ENCODE measurements around the gene CD27.
A peak's percentile ranks its signal among the peaks of the same experiment; 100 is the strongest.

Gene CD27

DNA sequence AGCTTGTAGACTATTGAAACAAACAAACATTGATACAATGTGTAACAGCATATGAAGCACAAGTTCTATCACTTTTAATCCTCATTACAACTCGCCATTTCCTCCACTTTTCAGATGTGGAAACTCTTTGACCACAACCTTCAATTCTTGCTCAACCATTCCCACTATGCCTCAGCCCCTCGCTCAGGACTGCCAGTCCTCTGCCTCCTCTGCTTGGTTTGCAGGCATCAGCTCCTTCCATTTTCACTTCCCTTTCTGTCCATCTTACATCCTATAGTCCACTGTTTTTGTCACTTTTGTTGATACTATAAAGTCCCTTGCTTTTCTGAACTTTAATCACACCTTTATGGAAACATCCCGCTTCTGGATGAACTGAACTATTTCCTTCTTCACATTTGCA lies 28.2 kb upstream of the CD27 start:
- no peak for DNase-seq (ENCODE audit: low read depth)
- TF ChIP-seq, protein P1, sequence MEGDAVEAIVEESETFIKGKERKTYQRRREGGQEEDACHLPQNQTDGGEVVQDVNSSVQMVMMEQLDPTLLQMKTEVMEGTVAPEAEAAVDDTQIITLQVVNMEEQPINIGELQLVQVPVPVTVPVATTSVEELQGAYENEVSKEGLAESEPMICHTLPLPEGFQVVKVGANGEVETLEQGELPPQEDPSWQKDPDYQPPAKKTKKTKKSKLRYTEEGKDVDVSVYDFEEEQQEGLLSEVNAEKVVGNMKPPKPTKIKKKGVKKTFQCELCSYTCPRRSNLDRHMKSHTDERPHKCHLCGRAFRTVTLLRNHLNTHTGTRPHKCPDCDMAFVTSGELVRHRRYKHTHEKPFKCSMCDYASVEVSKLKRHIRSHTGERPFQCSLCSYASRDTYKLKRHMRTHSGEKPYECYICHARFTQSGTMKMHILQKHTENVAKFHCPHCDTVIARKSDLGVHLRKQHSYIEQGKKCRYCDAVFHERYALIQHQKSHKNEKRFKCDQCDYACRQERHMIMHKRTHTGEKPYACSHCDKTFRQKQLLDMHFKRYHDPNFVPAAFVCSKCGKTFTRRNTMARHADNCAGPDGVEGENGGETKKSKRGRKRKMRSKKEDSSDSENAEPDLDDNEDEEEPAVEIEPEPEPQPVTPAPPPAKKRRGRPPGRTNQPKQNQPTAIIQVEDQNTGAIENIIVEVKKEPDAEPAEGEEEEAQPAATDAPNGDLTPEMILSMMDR (IDR thresholded peaks at IDR 0.05; ENCODE audit: control insufficient read depth, insufficient read depth, low read depth, low read length, missing control alignments) = no peak
- H3K4me3 ChIP-seq (ENCODE audit: control insufficient read depth, low read depth, low read length) = no peak overlapping the region

DNA sequence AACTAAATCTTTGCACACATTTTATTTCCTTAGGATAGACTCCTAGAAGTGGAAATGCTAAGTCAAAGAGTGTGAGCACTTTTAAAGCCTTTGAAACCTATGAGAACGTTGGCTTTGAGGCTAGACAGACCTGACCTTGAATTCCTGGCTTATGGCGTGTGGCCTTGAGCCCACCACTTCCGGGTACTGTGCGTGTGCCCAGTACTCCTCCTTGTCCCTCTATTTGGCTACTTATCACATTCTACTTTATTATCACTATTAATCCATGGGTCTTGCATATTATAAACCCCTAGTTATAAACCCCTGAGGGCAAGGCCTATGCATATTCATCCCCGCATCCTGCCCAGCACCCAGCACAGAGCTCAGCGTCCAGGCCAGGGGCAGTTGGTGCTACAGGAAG lies 26.0 kb upstream of the CD27 start:
- TF ChIP-seq, protein P1 (IDR thresholded peaks at IDR 0.05; ENCODE audit: control insufficient read depth, insufficient read depth, low read depth, low read length, missing control alignments) = no peak
- H3K4me3 ChIP-seq (ENCODE audit: control insufficient read depth, low read depth, low read length) = no peak overlapping the region
- no peak for DNase-seq (ENCODE audit: low read depth)

DNA sequence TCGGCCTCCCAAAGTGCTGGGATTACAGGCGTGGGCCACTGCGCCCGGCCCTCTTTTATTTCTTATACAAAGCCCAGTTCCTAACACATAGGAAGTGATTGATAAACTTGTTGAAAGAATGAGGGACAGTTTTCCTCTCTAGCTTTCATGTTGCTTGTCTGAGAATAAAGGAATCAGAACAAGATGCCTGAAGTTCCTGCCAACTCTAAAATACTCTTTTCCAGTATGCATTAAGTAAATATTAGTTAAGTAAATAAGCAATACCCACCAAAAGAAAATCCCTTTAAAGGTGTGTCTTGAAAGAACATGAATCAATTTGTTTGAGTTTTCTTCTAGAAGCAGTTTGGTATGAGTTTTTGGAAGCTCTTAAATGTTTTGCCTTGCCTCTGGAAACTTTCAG lies 24.4 kb upstream of the CD27 start:
- H3K4me3 ChIP-seq (ENCODE audit: control insufficient read depth, low read depth, low read length) = no peak overlapping the region
- TF ChIP-seq, protein P1 (IDR thresholded peaks at IDR 0.05; ENCODE audit: control insufficient read depth, insufficient read depth, low read depth, low read length, missing control alignments) = no peak
- DNase-seq (ENCODE audit: low read depth) = no peak

DNA sequence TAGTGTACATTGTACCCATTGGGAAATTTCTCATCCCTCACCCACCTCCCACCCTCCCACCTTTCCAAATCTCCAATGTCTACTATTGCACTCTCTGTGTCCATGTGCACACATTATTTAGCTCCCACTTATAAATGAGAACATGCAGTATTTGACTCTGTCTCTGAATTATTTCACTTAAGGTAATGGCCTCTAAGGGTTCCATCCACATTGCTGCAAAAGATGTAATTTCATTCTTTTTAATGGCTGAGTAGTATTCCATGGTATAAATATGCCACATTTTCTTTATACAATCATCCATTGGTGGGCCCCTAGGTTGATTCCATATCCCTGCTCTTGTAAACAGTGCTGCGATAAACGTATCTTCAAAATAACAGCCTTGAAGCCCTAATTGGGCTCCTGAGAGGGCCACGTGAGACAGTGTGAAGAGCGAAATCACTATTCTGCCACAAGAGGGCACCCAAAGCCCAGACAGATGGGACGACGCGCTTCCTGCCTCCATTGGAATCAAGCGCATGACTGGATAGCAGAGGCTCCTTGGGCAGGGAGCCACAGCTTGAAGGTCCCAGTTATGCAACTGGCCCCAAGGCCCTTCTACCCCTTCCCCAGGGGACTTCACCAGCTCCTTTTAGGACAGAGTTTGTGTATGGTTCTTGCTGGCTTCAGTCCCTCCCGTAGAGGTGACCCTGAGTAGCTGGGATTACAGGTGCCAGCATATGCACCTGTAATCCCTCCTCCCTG lies 21.3 kb upstream of the CD27 start:
- TF ChIP-seq, protein P1 (IDR thresholded peaks at IDR 0.05; ENCODE audit: control insufficient read depth, insufficient read depth, low read depth, low read length, missing control alignments) = peak; percentile 84
- H3K4me3 ChIP-seq (ENCODE audit: control insufficient read depth, low read depth, low read length) = no peak overlapping the region
- peak; percentile 72 for DNase-seq (ENCODE audit: low read depth)

DNA sequence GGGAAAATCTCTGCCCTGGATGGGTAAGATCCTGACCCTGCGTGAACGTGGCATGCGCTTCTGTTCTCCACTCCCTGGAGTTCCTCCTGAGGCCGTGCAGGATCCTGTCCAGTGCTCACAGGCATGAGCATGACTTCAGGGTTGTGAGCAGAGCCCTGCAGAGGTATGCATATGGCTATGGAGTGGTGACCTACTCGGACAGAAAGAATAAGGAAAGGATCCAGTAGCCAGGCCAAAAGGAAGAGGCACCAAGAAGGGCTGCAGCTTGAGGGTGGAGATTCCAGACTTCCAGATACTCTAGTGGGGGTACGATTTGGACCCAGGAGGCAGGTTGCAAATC lies 20.8 kb upstream of the CD27 start:
- no peak for DNase-seq (ENCODE audit: low read depth)
- TF ChIP-seq, protein P1 (IDR thresholded peaks at IDR 0.05; ENCODE audit: control insufficient read depth, insufficient read depth, low read depth, low read length, missing control alignments) = no peak
- no peak overlapping the region for H3K4me3 ChIP-seq (ENCODE audit: control insufficient read depth, low read depth, low read length)

DNA sequence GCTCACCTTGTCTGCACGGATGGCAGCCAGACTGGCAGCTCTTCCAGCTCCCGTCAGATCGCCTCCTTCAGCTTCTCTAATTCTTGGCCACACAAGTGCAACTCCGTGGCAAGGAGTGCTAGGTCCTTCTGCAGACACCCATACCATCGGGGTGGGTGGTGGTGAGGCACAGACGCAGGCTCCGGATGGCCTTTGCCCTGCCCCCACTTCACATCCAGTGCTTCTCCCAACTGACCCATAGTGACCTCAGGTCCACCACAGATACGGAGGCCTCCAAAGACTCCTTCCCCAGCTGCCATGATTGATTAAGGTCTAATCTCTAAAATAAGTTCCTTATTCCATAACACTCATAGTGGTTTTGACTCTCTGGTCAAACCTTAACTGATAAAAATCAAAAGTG lies 19.9 kb upstream of the CD27 start:
- TF ChIP-seq, protein P1 (IDR thresholded peaks at IDR 0.05; ENCODE audit: control insufficient read depth, insufficient read depth, low read depth, low read length, missing control alignments) = no peak

More for the DNA sequence above, 19.9 kb upstream of the CD27 start:
- H3K4me3 ChIP-seq (ENCODE audit: control insufficient read depth, low read depth, low read length) = no peak overlapping the region
- no peak for DNase-seq (ENCODE audit: low read depth)
